ENCODE measurements around the gene WDR27. TPM values are rescaled to one million over a fixed set of nuclear protein-coding genes. Genes with fewer than 3 reads are reported as not detected.

The WDR27 gene
- total RNA-seq, 4 donors from 2014 or later, result 12.4 to 38.7 (median 27.6) TPM

DNA sequence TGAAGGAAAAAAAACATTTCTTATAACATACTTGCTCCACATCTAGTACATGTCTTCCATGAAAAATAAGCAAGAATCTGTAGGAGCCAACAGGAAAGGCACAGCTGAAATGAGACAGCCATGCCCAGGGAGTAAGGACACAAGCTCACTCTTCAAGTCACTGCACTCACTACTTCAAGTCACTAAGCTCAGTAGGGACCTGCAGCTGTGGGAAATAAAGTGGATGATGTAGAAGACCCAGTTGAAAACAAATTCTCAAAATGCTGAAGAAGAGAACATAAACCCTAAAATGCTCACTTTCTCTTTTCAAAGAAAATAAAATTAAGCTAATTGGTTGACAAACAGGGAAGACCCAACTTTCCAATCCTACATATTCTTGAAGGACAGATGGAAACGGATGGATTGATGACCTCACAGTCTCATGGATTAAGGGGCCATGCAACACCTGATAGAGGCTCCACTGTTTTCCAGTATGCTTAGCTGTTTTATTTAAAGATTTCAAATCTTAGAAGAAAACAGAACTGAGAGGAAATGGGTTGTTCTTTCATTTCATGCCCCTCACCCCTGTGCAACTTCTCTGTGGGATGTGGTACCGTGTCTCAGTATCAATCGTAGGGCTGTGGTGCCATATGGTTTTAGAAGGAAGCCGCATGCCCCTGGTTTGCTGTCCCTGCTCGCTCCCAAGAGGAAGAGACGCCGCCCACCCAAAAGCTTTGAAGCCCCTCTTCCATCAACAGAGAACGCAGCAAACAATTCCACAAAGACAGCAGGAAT lies 133.3 kb downstream of the WDR27 start:
- 69 to 93% methylated on average over 8 of the region's 8 CpGs for WGBS, 2 donors
- intact Hi-C loops (cut with DNase I), result no loop called here
- Histone ChIP-seq H3K4me3 (no peak overlapping the region), H3K27me3 (no peaks in the 10 kb centered on the region), H3K9me3 (no peaks in the 10 kb centered on the region), H3K27ac (no peak overlapping the region), H3K36me3 (peaks cover 0 to 10% (median 0%) of the 10 kb centered on the region in 3 donors), H3K4me1 (peaks cover 0 to 13% (median 0%) of the 10 kb centered on the region in 3 donors)
- TF ChIP-seq, protein P1, sequence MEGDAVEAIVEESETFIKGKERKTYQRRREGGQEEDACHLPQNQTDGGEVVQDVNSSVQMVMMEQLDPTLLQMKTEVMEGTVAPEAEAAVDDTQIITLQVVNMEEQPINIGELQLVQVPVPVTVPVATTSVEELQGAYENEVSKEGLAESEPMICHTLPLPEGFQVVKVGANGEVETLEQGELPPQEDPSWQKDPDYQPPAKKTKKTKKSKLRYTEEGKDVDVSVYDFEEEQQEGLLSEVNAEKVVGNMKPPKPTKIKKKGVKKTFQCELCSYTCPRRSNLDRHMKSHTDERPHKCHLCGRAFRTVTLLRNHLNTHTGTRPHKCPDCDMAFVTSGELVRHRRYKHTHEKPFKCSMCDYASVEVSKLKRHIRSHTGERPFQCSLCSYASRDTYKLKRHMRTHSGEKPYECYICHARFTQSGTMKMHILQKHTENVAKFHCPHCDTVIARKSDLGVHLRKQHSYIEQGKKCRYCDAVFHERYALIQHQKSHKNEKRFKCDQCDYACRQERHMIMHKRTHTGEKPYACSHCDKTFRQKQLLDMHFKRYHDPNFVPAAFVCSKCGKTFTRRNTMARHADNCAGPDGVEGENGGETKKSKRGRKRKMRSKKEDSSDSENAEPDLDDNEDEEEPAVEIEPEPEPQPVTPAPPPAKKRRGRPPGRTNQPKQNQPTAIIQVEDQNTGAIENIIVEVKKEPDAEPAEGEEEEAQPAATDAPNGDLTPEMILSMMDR (IDR thresholded peaks at IDR 0.05), result no peak
- TF ChIP-seq POLR2A (IDR thresholded peaks at IDR 0.05), result no peak
- DNase-seq, result no peak

DNA sequence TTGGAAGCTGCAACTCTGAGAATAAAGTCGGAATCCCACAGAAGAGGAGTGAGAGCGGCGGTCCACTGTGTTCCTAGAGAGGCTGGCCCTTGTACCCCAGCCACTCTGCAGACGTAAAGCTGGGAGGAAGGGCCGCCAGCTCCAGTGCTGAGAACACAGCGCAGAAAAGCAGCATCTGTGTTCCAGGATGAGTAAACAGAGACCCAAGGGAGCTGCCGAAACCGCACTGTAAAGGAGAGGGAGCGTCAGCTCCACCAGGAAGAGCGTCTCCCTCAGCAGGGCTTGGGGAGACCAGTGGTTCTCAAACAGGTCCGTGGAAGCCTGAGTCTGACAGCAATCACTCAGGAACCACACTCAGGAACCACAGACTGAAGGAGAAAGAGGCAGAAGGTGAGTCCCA lies 134.0 kb downstream of the WDR27 start:
- Histone ChIP-seq H3K4me1 (peaks cover 0 to 13% (median 0%) of the 10 kb centered on the region in 3 donors), H3K27me3 (no peaks in the 10 kb centered on the region), H3K9me3 (no peaks in the 10 kb centered on the region), H3K27ac (no peak overlapping the region), H3K36me3 (peaks cover 0 to 10% (median 0%) of the 10 kb centered on the region in 3 donors), H3K4me3 (no peak overlapping the region)
- intact Hi-C loops (cut with DNase I), result no loop called here
- no peak for DNase-seq
- WGBS, 2 donors, result 73 to 88% methylated on average over 2 to 8 of the region's 11 CpGs
- no peak for TF ChIP-seq POLR2A (IDR thresholded peaks at IDR 0.05)
- TF ChIP-seq, protein P1 (IDR thresholded peaks at IDR 0.05), result no peak

DNA sequence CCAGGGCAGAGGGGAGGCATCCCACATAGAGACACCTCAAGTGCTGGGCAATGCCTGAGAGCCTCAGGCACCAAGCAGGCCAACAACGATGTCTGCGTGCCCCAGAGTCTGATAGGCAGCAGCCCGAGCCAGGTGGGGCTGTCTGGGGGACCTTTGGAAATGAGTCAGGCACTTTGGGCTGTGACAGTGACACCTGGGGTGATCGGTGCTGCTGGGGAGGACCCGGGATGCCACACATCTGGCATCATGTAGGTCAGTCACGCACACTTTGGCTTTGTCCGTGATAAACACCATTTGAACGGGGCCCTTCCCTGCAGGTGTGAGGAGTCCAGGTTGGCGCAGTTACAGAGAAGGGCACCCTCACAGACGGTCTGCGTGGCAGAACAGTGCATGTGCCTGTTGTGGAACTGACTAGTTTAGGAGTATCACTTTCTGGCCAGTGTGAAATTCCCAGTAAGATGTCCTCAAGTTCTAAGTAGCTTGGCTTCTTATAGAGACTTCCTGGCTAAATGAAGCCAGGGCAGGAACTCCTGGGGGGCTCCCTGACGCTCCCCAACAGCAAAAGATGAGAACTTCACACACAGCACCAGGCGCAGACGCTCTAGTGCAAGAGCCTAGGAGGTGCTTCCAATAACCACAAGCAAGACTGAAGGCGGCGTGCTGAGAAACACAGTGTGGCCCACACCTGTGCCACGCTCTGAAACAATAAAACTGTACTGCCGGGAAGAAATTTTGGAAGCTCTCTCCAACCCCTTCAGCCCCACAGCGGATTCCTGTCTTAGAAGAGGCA lies 134.7 kb downstream of the WDR27 start:
- no peak overlapping the region for H3K4me3 ChIP-seq
- intact Hi-C loops (cut with DNase I), result no loop called here
- H3K27ac ChIP-seq, result no peak overlapping the region
- H3K9me3 ChIP-seq, result no peaks in the 10 kb centered on the region
- peaks cover 0 to 13% (median 0%) of the 10 kb centered on the region in 3 donors for H3K4me1 ChIP-seq
- no peaks in the 10 kb centered on the region for H3K27me3 ChIP-seq
- peaks cover 0 to 10% (median 0%) of the 10 kb centered on the region in 3 donors for H3K36me3 ChIP-seq
- WGBS, 2 donors, result 89 to 93% methylated on average over 9 to 17 of the region's 19 CpGs
- TF ChIP-seq, protein P1 (IDR thresholded peaks at IDR 0.05), result no peak
- no peak for TF ChIP-seq POLR2A (IDR thresholded peaks at IDR 0.05)
- DNase-seq, result no peak

DNA sequence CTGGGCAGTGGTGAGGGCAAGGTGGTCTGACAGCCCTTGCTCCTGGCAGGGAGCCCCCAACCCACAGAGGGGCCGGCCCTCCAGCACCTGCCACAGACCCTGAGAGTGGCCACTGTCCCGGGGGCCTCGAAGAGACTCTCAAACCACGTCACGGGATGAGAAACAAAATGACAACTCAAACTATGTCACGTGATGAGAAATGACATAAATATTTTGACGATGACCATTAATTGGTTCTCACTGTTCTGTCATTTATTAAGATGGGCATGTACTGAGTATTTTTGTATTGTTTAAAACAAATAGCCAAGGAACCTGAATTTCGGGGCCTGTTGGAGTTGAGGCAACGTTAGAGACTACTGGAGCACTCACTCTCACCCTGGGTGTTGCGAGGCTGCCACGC lies 135.5 kb downstream of the WDR27 start:
- no peaks in the 10 kb centered on the region for H3K27me3 ChIP-seq
- peaks cover 0 to 10% (median 0%) of the 10 kb centered on the region in 3 donors for H3K36me3 ChIP-seq
- H3K9me3 ChIP-seq, result no peaks in the 10 kb centered on the region
- H3K27ac ChIP-seq, result no peak overlapping the region
- intact Hi-C loops (cut with DNase I), result no loop called here
- TF ChIP-seq POLR2A (IDR thresholded peaks at IDR 0.05), result no peak
- TF ChIP-seq, protein P1 (IDR thresholded peaks at IDR 0.05), result no peak
- peaks cover 0 to 9% (median 0%) of the 10 kb centered on the region in 3 donors for H3K4me1 ChIP-seq
- no peak for DNase-seq
- WGBS, 2 donors, result 81 to 82% methylated on average over 8 to 11 of the region's 11 CpGs
- H3K4me3 ChIP-seq, result no peak overlapping the region

All from esophagus squamous epithelium (tissue), 5 donors.